ENCODE data around the gene DFFA.
A peak's percentile ranks its signal among the peaks of the same experiment; 100 is the strongest.

Gene DFFA

GRCh38 chr1:10510520-10511493 is 38.5 kb upstream of the DFFA start:
- H3F3A ChIP-seq (ENCODE audit: low read depth), result peaks cover 32% of the 10 kb centered on the region
- peaks cover 77% of the 10 kb centered on the region for H3K79me2 ChIP-seq (ENCODE audit: insufficient read depth, low read length)
- peak overlapping the region; percentile 75 for H3K4me3 ChIP-seq (ENCODE audit: low read length, poor library complexity, severe bottlenecking)
- TF ChIP-seq EZH2phosphoT487 (IDR thresholded peaks at IDR 0.05; ENCODE audit: borderline replicate concordance), result no peak
- no peak for TF ChIP-seq CTCF (conservative IDR thresholded peaks at IDR 0.05; ENCODE audit: low read length)
- H3K9me3 ChIP-seq (ENCODE audit: insufficient read depth, low read depth, low read length), result no peaks in the 10 kb centered on the region
- no peaks in the 10 kb centered on the region for H3K36me3 ChIP-seq (ENCODE audit: insufficient read depth, low read length)
- H3K9ac ChIP-seq (ENCODE audit: low read depth, low read length, poor library complexity, severe bottlenecking), result peak overlapping the region; percentile 92
- H3K27me3 ChIP-seq (ENCODE audit: insufficient read depth, low read length, poor library complexity, severe bottlenecking), result no peaks in the 10 kb centered on the region
- no peaks in the 10 kb centered on the region for H4K20me1 ChIP-seq (ENCODE audit: insufficient read depth, low read length, poor library complexity, severe bottlenecking)
- H2AFZ ChIP-seq (ENCODE audit: low read length), result no peak overlapping the region
- no peaks in the 10 kb centered on the region for H3K9me2 ChIP-seq (replicated peaks; ENCODE audit: low read depth, low read length)
- H3K4me1 ChIP-seq (ENCODE audit: insufficient read depth, low read length, poor library complexity, severe bottlenecking), result peaks cover 87% of the 10 kb centered on the region
- peak overlapping the region; percentile 97 for H3K4me2 ChIP-seq (ENCODE audit: low read depth, low read length, poor library complexity, severe bottlenecking)

GRCh38 chr1:10509809-10510509 is 37.6 kb upstream of the DFFA start:
- Histone ChIP-seq H2AFZ (ENCODE audit: low read length) (no peak overlapping the region), H3F3A (ENCODE audit: low read depth) (peaks cover 32% of the 10 kb centered on the region), H3K9me3 (ENCODE audit: insufficient read depth, low read depth, low read length) (no peaks in the 10 kb centered on the region), H3K4me2 (ENCODE audit: low read depth, low read length, poor library complexity, severe bottlenecking) (peak overlapping the region; percentile 97), H3K4me1 (ENCODE audit: insufficient read depth, low read length, poor library complexity, severe bottlenecking) (peaks cover 78% of the 10 kb centered on the region), H3K9ac (ENCODE audit: low read depth, low read length, poor library complexity, severe bottlenecking) (peak overlapping the region; percentile 83), H3K4me3 (ENCODE audit: low read length, poor library complexity, severe bottlenecking) (peak overlapping the region; percentile 75), H3K79me2 (ENCODE audit: insufficient read depth, low read length) (peaks cover 75% of the 10 kb centered on the region), H3K27me3 (ENCODE audit: insufficient read depth, low read length, poor library complexity, severe bottlenecking) (no peaks in the 10 kb centered on the region), H3K36me3 (ENCODE audit: insufficient read depth, low read length) (no peaks in the 10 kb centered on the region), H4K20me1 (ENCODE audit: insufficient read depth, low read length, poor library complexity, severe bottlenecking) (no peaks in the 10 kb centered on the region), H3K9me2 (replicated peaks; ENCODE audit: low read depth, low read length) (no peaks in the 10 kb centered on the region)
- TF ChIP-seq CTCF (conservative IDR thresholded peaks at IDR 0.05; ENCODE audit: low read length) (no peak), EZH2phosphoT487 (IDR thresholded peaks at IDR 0.05; ENCODE audit: borderline replicate concordance) (no peak)

GRCh38 chr1:10508511-10508951 is 36.2 kb upstream of the DFFA start:
- Histone ChIP-seq H3K9ac (ENCODE audit: low read depth, low read length, poor library complexity, severe bottlenecking) (peak overlapping the region; percentile 83), H3K27me3 (ENCODE audit: insufficient read depth, low read length, poor library complexity, severe bottlenecking) (no peaks in the 10 kb centered on the region), H3K4me1 (ENCODE audit: insufficient read depth, low read length, poor library complexity, severe bottlenecking) (peaks cover 64% of the 10 kb centered on the region), H2AFZ (ENCODE audit: low read length) (no peak overlapping the region), H3K36me3 (ENCODE audit: insufficient read depth, low read length) (no peaks in the 10 kb centered on the region), H3K9me3 (ENCODE audit: insufficient read depth, low read depth, low read length) (no peaks in the 10 kb centered on the region), H3K4me2 (ENCODE audit: low read depth, low read length, poor library complexity, severe bottlenecking) (peak overlapping the region; percentile 81), H3K4me3 (ENCODE audit: low read length, poor library complexity, severe bottlenecking) (peak overlapping the region; percentile 43), H4K20me1 (ENCODE audit: insufficient read depth, low read length, poor library complexity, severe bottlenecking) (no peaks in the 10 kb centered on the region), H3K9me2 (replicated peaks; ENCODE audit: low read depth, low read length) (no peaks in the 10 kb centered on the region), H3K79me2 (ENCODE audit: insufficient read depth, low read length) (peaks cover 74% of the 10 kb centered on the region), H3F3A (ENCODE audit: low read depth) (peaks cover 32% of the 10 kb centered on the region)
- TF ChIP-seq CTCF (conservative IDR thresholded peaks at IDR 0.05; ENCODE audit: low read length), result no peak
- TF ChIP-seq EZH2phosphoT487 (IDR thresholded peaks at IDR 0.05; ENCODE audit: borderline replicate concordance), result no peak
